OCI-LY3 (cell line): Measurements from ENCODE around the gene GPR162.

Experiments used
- H2AFZ ChIP-seq: fragments of 200-600, 300-600 bp; shearing (Covaris generic); 2 replicates; pipeline ENCODE4 v1.6.0; 2014; ENCODE audit warnings: antibody characterized with exemption, low read depth, low read length
- H3K27ac ChIP-seq: fragments of 200-600, 300-600 bp; sonication (generic); 2 replicates; pipeline ENCODE4 v1.5.1; 2014; ENCODE audit warnings: mild to moderate bottlenecking, low read length, moderate library complexity, mixed read lengths
- H3K27me3 ChIP-seq: fragments of 200-600, 300-600 bp; sonication (generic); 2 replicates; pipeline ENCODE4 v1.6.1; 2014; ENCODE audit warnings: low read depth, low read length, mixed read lengths
- H3K36me3 ChIP-seq: fragments of 200-600, 300-600 bp; sonication (generic); replicated peaks from 2 replicates; pipeline ENCODE3; 2014; ENCODE audit warnings: low read depth, low read length, mixed read lengths
- H3K4me1 ChIP-seq: fragments of 300-600, 200-600 bp; sonication (generic); 2 replicates; pipeline ENCODE4 v1.6.1; 2014; ENCODE audit warnings: low read length, mixed read lengths
- H3K4me2 ChIP-seq: fragments of 200-600, 300-600 bp; sonication (generic); 2 replicates; pipeline ENCODE4 v1.6.1; 2014; ENCODE audit warnings: low read length, mixed read lengths
- H3K4me3 ChIP-seq: fragments of 300-600, 200-600 bp; sonication (generic); 2 replicates; pipeline ENCODE4 v1.5.1; 2014; ENCODE audit warnings: antibody characterized with exemption, mild to moderate bottlenecking, low read length, moderate library complexity
- H3K79me2 ChIP-seq: fragments of 300-600, 200-600 bp; shearing (Covaris generic); 2 replicates; pipeline ENCODE4 v1.6.1; 2014; ENCODE audit warnings: mild to moderate bottlenecking, low read length, mixed read lengths
- H3K9ac ChIP-seq: fragments of 300-600, 200-600 bp; shearing (Covaris generic); 2 replicates; pipeline ENCODE4 v1.6.0; 2014; ENCODE audit warnings: mild to moderate bottlenecking, low read length, moderate library complexity
- H3K9me3 ChIP-seq: fragments of 200-600, 300-600 bp; shearing (Covaris generic); 2 replicates; pipeline ENCODE4 v1.6.1; 2014; ENCODE audit warnings: low read length, mixed read lengths; ENCODE audit not compliant: insufficient read depth
- H4K20me1 ChIP-seq: fragments of 200-600, 300-600 bp; sonication (generic); 2 replicates; pipeline ENCODE4 v1.6.1; 2016; ENCODE audit warnings: low read length, mixed read lengths; ENCODE audit not compliant: insufficient read depth
- EZH2phosphoT487 ChIP-seq: fragments of 200-600 bp; shearing (Covaris generic); IDR thresholded peaks from 2 replicates; pipeline ENCODE4 v1.6.1; 2018; ENCODE audit warnings: antibody characterized with exemption, mixed run types, low read depth
- TF ChIP-seq, protein P1 (sequence below): fragments of 200-600, 300-600 bp; sonication (generic); IDR thresholded peaks from 2 replicates; pipeline ENCODE4 v1.5.1; 2014; ENCODE audit warnings: antibody characterized with exemption, low read length, low read depth

Gene GPR162

DNA sequence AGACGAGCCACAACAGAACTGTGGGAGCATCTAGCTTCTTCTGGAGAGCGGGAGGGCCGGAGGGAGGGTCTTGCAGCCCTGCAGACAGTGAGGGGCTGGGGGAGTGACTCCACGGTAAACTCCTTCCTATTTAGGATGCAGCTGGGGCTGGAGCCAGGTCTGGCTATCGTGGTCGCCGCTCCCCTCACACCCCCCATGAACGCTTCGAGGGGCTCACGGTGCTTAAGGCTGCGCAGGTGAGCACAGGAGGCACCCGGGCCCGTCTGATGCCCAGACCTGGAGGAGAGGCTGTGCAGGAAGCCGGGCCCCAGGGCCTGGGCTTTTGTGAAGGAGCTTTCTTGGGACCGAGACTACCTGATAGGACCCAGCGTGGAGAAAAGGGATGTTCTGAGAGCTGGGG, 15.2 kb downstream of the GPR162 start:
- H3K27ac ChIP-seq, result no peak overlapping the region
- no peak for TF ChIP-seq EZH2phosphoT487
- TF ChIP-seq, protein P1, sequence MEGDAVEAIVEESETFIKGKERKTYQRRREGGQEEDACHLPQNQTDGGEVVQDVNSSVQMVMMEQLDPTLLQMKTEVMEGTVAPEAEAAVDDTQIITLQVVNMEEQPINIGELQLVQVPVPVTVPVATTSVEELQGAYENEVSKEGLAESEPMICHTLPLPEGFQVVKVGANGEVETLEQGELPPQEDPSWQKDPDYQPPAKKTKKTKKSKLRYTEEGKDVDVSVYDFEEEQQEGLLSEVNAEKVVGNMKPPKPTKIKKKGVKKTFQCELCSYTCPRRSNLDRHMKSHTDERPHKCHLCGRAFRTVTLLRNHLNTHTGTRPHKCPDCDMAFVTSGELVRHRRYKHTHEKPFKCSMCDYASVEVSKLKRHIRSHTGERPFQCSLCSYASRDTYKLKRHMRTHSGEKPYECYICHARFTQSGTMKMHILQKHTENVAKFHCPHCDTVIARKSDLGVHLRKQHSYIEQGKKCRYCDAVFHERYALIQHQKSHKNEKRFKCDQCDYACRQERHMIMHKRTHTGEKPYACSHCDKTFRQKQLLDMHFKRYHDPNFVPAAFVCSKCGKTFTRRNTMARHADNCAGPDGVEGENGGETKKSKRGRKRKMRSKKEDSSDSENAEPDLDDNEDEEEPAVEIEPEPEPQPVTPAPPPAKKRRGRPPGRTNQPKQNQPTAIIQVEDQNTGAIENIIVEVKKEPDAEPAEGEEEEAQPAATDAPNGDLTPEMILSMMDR, result no peak
- no peak overlapping the region for H3K9ac ChIP-seq
- peaks cover 41% of the 10 kb centered on the region for H3K4me1 ChIP-seq
- no peak overlapping the region for H2AFZ ChIP-seq
- no peaks in the 10 kb centered on the region for H4K20me1 ChIP-seq
- H3K4me2 ChIP-seq, result no peak overlapping the region
- H3K9me3 ChIP-seq, result no peaks in the 10 kb centered on the region
- H3K79me2 ChIP-seq, result no peaks in the 10 kb centered on the region
- peaks cover under 1% of the 10 kb centered on the region for H3K36me3 ChIP-seq
- no peaks in the 10 kb centered on the region for H3K27me3 ChIP-seq
- H3K4me3 ChIP-seq, result no peak overlapping the region

DNA sequence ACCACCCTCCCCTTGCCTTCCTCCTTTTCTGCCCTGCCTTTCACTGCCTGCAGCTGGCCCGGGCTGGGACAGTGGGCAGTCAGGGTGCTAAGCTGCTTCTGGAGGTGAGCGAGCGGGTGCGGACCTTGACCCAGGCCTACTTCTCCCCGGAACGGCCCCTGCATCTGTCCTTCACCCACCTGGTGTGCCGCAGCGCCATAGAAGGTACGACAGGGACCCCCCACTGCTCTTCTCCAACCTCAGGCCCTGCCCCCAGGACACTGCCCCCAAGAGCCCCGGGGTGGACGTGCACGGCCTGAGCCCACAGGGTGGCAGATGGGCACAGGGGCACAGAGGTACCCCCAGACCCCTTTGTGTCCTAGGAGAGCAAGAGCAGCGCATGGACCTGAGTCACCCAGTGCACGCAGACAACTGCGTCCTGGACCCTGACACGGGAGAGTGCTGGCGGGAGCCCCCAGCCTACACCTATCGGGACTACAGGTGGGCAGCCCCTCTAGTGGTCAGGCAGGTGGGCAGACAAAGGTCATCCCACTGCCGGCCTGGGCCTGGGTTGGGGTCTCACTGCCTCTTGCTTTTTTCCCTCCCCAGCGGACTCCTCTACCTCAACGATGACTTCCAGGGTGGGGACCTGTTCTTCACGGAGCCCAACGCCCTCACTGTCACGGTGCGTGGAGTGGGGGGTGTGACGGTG, 15.9 kb downstream of the GPR162 start:
- H4K20me1 ChIP-seq, result no peaks in the 10 kb centered on the region
- no peaks in the 10 kb centered on the region for H3K27me3 ChIP-seq
- no peaks in the 10 kb centered on the region for H3K36me3 ChIP-seq
- no peak overlapping the region for H3K9ac ChIP-seq
- H3K27ac ChIP-seq, result no peak overlapping the region
- H2AFZ ChIP-seq, result no peak overlapping the region
- H3K79me2 ChIP-seq, result no peaks in the 10 kb centered on the region
- TF ChIP-seq, protein P1, result no peak
- TF ChIP-seq EZH2phosphoT487, result no peak
- H3K9me3 ChIP-seq, result no peaks in the 10 kb centered on the region
- H3K4me3 ChIP-seq, result no peak overlapping the region
- no peak overlapping the region for H3K4me2 ChIP-seq
- H3K4me1 ChIP-seq, result peaks cover 41% of the 10 kb centered on the region

DNA sequence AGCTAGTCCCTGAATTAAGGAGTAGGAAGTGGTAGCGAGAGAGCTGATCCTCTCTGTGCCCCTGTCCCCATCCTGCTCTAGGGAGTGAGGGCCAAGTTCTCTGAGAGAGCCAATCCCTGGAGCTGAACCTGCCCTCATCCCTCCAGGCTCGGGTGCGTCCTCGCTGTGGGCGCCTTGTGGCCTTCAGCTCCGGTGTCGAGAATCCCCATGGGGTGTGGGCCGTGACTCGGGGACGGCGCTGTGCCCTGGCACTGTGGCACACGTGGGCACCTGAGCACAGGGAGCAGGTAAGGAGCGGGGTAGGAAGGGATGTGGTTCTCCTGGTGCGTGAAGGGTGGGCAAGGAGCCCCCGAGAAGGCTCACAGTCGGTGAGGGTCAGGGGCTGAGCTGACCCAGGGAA, 17.2 kb downstream of the GPR162 start:
- H3K4me1 ChIP-seq, result peaks cover 45% of the 10 kb centered on the region

DNA sequence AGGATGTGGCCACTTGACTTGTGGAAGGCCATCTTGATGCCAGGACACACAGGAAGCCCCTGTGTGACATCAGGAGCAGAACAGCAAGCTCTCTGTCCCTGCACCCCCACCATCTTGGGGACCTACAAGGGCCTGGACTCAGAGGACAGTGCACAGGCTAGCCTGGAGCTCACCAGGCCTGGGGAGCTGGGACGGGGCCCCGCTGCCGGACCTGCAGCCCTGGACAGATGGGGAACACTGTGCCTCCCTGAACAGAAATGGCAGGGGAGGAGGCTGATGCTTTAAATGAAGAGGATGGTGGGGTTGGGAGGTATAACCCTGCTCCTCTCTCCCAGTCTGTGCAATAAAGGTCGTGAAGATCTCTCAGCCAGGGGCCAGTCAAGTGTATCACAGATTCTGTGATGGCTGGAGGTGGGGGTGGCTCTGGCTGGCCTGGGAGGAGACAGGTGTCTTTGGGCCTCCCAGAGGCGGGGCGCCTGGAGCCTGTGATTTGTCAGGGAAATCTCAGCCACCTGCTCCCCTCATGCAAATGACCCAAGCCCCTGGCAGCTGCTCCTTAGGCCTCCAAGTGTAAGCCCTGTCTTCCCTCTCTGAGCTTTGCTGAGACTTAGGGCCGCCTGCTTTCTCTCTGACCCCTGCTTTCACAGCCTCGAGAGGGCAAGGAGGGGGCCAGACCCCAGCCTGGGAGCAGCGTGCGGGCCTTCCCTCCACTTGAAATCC, 18.0 kb downstream of the GPR162 start:
- peaks cover 4% of the 10 kb centered on the region for H3K36me3 ChIP-seq
- no peak overlapping the region for H2AFZ ChIP-seq
- H3K9me3 ChIP-seq, result no peaks in the 10 kb centered on the region
- no peaks in the 10 kb centered on the region for H3K79me2 ChIP-seq
- peak overlapping the region; percentile 85 for H3K4me2 ChIP-seq
- no peak for TF ChIP-seq EZH2phosphoT487
- TF ChIP-seq, protein P1, result no peak
- peak overlapping the region; percentile 70 for H3K9ac ChIP-seq
- H4K20me1 ChIP-seq, result no peaks in the 10 kb centered on the region
- H3K27ac ChIP-seq, result peak overlapping the region; percentile 91
- no peaks in the 10 kb centered on the region for H3K27me3 ChIP-seq
- H3K4me1 ChIP-seq, result peaks cover 45% of the 10 kb centered on the region
- peak overlapping the region; percentile 63 for H3K4me3 ChIP-seq

More for the DNA sequence above, 17.2 kb downstream of the GPR162 start:
- Histone ChIP-seq H3K4me3 (no peak overlapping the region), H3K4me2 (peak overlapping the region; percentile 85; the same call in 1 of the 2 replicates), H2AFZ (no peak overlapping the region), H4K20me1 (no peaks in the 10 kb centered on the region), H3K27ac (no peak overlapping the region), H3K9me3 (no peaks in the 10 kb centered on the region), H3K79me2 (no peaks in the 10 kb centered on the region), H3K27me3 (no peaks in the 10 kb centered on the region), H3K36me3 (no peaks in the 10 kb centered on the region), H3K9ac (no peak overlapping the region; the same call in 1 of the 2 replicates)
- no peak for TF ChIP-seq EZH2phosphoT487
- TF ChIP-seq, protein P1, result no peak
